ENCODE results near the gene RNU6-8.

The RNU6-8 gene

DNA sequence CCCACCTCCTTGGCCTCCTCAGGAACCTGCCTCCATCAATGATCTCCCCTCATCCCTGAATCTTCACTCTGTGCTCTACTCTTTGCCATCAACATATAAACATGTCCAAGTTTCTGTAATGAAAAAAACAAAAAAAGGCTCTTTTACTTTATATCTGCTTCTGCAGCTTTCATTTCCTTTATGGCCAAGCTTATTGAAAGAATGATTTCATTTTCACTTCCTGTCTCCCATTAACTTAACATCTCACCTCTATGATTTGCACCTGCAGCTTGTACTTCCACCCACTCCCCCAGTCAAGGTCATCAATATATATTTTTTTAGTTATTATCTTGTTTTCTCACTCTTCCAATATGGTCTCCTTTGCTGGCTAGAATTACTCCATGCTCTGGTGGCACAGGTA lies 16.8 kb downstream of the RNU6-8 start:
- Histone ChIP-seq H3K27me3 (no peaks in the 10 kb centered on the region), H3K9ac (no peak overlapping the region), H3K4me1 (peaks cover 0 to 21% (median 3%) of the 10 kb centered on the region in 10 experiments; a peak in 9 of 20 replicates), H3K36me3 (no peaks in the 10 kb centered on the region), H3K27ac (no peak overlapping the region), H3K4me3 (no peak overlapping the region), H3K9me3 (replicated peaks in 1 of 11) (peaks cover 15 to 22% (median 18%) of the 10 kb centered on the region in 11 experiments), H3K4me2 (no peak overlapping the region; a peak in 1 of 22 replicates), H4K20me1 (no peaks in the 10 kb centered on the region)
- no peak for TF ChIP-seq Cebpa-rat (IDR thresholded peaks at IDR 0.05)

DNA sequence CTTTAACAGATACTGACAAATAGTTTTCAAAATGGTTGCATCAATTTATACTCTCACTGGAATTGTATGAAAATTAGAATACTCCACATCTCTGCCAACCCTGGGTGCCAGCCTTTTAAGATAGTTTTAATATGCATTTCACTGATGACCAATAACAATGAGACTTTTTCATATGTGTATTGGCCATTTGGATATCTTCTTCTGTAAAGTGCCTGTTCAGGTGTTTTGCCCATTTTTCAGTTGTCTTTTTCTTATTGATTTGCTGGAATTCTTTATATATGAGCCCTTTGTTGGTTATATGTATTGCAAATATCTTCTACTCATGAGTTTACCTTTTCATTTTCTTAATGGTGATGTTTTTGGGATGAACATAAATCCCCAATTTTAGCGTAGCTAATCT lies 18.0 kb downstream of the RNU6-8 start:
- no peaks in the 10 kb centered on the region for H3K27me3 ChIP-seq
- H3K36me3 ChIP-seq, result no peaks in the 10 kb centered on the region
- TF ChIP-seq Cebpa-rat (IDR thresholded peaks at IDR 0.05), result no peak
- peaks cover 16 to 27% (median 23%) of the 10 kb centered on the region in 11 experiments for H3K9me3 ChIP-seq (replicated peaks in 1 of 11)
- no peak overlapping the region for H3K4me2 ChIP-seq
- H3K4me3 ChIP-seq, result no peak overlapping the region
- no peaks in the 10 kb centered on the region for H4K20me1 ChIP-seq
- no peak overlapping the region for H3K9ac ChIP-seq
- H3K4me1 ChIP-seq, result peaks cover 0 to 9% (median 0%) of the 10 kb centered on the region in 10 experiments; a peak in 6 of 20 replicates
- no peak overlapping the region for H3K27ac ChIP-seq

DNA sequence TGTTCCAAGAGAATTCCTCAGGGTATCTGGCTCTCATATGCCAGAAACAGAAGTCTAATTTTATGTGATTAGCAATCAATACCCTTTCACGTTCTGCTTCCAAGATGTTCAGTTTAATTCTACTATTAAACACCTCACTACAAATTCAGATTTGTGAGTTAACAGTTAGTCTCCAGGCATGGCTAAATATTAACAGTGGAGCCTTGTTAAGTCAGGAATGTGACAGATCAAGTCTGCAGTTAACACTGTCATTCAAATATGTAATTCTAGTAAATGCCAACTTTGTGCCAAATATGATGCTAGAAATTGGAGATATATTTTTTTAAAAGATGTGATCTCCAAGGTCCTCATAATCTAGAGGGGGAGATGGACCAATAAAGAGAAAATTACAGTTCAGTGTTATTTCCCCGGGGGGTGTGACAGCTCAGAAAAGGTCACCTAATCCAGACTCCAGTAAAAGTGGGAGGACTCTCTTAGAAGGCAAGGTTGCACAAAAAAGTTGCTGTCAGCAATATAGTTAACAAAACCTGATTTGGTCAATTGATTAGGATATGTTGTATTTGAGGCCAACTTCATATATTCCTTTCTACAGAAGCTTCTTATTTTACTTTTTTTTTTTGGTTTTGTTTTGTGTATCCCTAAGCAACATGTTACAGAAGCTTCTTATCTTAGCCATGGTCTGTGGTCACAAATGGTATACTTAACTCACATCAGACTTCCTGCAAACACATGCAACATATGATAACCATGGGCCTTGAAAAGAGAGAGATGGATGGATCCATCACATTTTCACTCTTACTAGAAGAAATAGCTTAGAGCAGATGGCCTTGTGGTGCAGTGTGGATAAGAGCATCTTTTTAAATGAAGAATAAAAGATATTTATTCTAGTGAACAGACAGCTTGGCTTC lies 19.7 kb downstream of the RNU6-8 start:
- Histone ChIP-seq H3K9ac (no peak overlapping the region), H3K9me3 (replicated peaks in 1 of 11) (peaks cover 23 to 43% (median 38%) of the 10 kb centered on the region in 11 experiments), H3K27ac (no peak overlapping the region), H3K27me3 (no peaks in the 10 kb centered on the region), H3K4me1 (peaks cover 0 to 5% (median 0%) of the 10 kb centered on the region in 10 experiments; a peak in 1 of 20 replicates), H3K4me2 (no peak overlapping the region), H4K20me1 (no peaks in the 10 kb centered on the region), H3K4me3 (no peak overlapping the region), H3K36me3 (no peaks in the 10 kb centered on the region)
- TF ChIP-seq Cebpa-rat (IDR thresholded peaks at IDR 0.05), result no peak

DNA sequence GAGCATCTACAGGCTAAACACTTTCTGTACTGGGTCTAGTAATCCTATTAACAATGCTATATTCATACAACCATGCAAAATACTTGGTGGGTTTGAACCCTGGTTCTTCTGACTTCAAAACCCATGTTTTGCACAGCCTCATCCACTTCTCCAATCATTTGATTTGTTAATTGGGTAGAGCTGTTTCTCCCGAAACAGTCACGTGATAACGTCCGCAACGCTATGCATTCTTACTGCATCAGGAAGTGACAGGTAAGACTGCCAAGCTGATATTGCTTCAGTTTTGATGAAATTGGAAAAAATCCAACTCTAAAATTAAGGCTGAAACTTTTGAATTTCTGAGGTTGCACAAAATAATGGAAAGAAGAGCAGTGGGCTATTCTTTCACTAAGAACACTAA lies 31.6 kb downstream of the RNU6-8 start:
- no peak for TF ChIP-seq Cebpa-rat (IDR thresholded peaks at IDR 0.05)
- H3K4me1 ChIP-seq, result no peaks in the 10 kb centered on the region
- H4K20me1 ChIP-seq, result no peaks in the 10 kb centered on the region
- no peak overlapping the region for H3K9ac ChIP-seq
- no peaks in the 10 kb centered on the region for H3K9me3 ChIP-seq (replicated peaks in 1 of 11)
- H3K27me3 ChIP-seq, result no peaks in the 10 kb centered on the region
- no peak overlapping the region for H3K4me3 ChIP-seq
- H3K27ac ChIP-seq, result no peak overlapping the region
- no peaks in the 10 kb centered on the region for H3K36me3 ChIP-seq
- no peak overlapping the region for H3K4me2 ChIP-seq

DNA sequence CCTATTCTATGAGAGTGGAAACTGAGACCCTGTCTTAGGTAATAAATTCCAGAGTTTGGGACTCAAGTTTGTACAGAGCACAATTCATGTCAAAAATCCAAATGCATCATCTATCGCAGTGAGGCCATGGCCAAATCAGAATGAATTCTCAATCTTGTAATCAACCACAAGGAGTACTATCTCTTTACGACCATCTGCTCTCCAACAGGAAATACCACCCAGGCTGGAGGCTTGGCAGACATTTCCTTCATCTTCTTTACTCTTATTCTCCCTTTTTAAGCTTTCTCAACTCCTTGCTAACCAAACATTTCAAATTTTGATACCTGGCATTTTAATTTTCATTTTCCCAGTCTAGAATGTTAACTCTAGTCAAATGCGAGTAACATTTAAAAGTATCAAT lies 33.9 kb downstream of the RNU6-8 start:
- H3K9ac ChIP-seq, result no peak overlapping the region

DNA sequence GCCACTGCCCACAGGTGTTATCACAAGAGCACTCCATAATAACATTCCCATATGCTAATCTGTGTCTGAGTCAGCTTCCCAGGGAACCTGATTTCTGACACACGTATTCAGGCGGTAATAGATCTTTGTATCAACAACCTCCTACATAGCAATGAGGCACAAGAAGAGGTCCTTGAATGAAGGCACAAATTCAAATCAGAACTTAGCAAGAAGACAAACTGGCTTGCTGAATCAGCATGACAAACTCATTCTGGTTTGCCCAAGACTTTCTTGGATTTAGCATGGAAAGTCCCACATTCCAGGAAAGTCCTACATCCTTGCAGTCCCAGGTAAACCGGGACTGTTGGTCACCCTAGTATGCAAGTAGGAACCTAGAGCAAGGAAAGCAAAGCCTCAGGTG lies 35.2 kb downstream of the RNU6-8 start:
- Histone ChIP-seq H4K20me1 (no peaks in the 10 kb centered on the region), H3K27me3 (no peaks in the 10 kb centered on the region)

More for the DNA sequence above, 33.9 kb downstream of the RNU6-8 start:
- no peak for TF ChIP-seq Cebpa-rat (IDR thresholded peaks at IDR 0.05)
- H3K27me3 ChIP-seq, result no peaks in the 10 kb centered on the region
- no peak overlapping the region for H3K4me3 ChIP-seq
- H4K20me1 ChIP-seq, result no peaks in the 10 kb centered on the region
- no peaks in the 10 kb centered on the region for H3K4me1 ChIP-seq
- no peak overlapping the region for H3K4me2 ChIP-seq
- H3K36me3 ChIP-seq, result no peaks in the 10 kb centered on the region
- H3K9me3 ChIP-seq (replicated peaks in 1 of 11), result no peaks in the 10 kb centered on the region
- no peak overlapping the region for H3K27ac ChIP-seq

DNA sequence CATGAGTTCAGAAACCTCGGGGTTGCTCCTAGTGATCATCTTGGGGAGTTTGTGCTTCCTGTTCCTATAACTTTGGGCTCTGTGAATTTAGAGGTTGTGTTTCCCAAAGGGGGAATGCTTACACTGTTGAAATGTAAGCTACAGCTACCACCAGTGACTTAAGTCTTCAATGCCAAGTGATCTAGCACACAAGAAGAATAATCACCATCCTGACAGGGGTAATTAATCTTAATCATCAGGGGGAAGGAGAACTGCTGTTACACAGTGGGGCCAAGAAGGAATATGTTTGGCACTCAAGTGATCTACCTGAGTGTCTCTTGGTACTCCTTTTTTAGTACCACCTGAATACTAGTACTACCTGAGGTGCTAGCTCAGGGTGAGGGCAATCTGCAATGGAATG lies 36.1 kb downstream of the RNU6-8 start:
- no peak overlapping the region for H3K4me2 ChIP-seq
- no peaks in the 10 kb centered on the region for H3K9me3 ChIP-seq (replicated peaks in 1 of 11)
- H3K36me3 ChIP-seq, result no peaks in the 10 kb centered on the region
- no peaks in the 10 kb centered on the region for H4K20me1 ChIP-seq
- no peak overlapping the region for H3K4me3 ChIP-seq
- H3K27me3 ChIP-seq, result no peaks in the 10 kb centered on the region
- no peak overlapping the region for H3K27ac ChIP-seq
- no peak overlapping the region for H3K9ac ChIP-seq
- no peaks in the 10 kb centered on the region for H3K4me1 ChIP-seq
- TF ChIP-seq Cebpa-rat (IDR thresholded peaks at IDR 0.05), result no peak

More for the DNA sequence above, 35.2 kb downstream of the RNU6-8 start:
- Histone ChIP-seq H3K36me3 (no peaks in the 10 kb centered on the region), H3K27ac (no peak overlapping the region), H3K9ac (no peak overlapping the region), H3K9me3 (replicated peaks in 1 of 11) (no peaks in the 10 kb centered on the region), H3K4me3 (no peak overlapping the region), H3K4me2 (no peak overlapping the region), H3K4me1 (no peaks in the 10 kb centered on the region)
- no peak for TF ChIP-seq Cebpa-rat (IDR thresholded peaks at IDR 0.05)

DNA sequence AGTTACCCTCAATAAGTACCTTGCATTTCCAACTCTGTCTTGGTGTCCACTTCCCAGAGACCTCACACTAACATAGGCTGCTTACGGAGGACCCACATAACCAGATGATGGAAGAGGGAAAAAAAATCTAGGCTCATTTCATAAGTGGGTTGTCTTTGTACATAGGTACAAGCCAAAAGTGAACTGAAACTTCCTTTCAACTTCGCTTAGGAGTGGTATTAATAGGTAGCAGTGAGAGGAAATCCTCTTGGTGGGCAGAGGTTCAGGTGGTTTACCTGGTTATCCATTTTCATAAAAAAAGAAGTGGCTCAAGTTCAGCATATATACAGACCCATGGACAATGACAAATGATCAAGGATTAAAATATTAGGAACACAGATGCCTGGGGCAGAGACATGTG lies 37.0 kb downstream of the RNU6-8 start:
- Histone ChIP-seq H3K4me2 (no peak overlapping the region), H3K27me3 (no peaks in the 10 kb centered on the region), H4K20me1 (no peaks in the 10 kb centered on the region), H3K36me3 (no peaks in the 10 kb centered on the region), H3K27ac (no peak overlapping the region), H3K9me3 (replicated peaks in 1 of 11) (no peaks in the 10 kb centered on the region), H3K4me1 (no peaks in the 10 kb centered on the region), H3K4me3 (no peak overlapping the region), H3K9ac (no peak overlapping the region)
- no peak for TF ChIP-seq Cebpa-rat (IDR thresholded peaks at IDR 0.05)

All from BLaER1 treated with 17β-estradiol and CSF1 and Interleukin-3, amounts not matched to agents 10 nM and 100 nM (cell line).